Peyer's patch (tissue), 4 donors: Measurements from ENCODE around the gene XYLB.

ENCODE experiments used
- CTCF ChIP-seq, 6 experiments: fragments of 450-650 bp in 4 of 6; fragments of 200-600 bp in 2 of 6; sonication (generic) in 1 of 6; IDR thresholded peaks; one replicate each; pipeline ENCODE4 v1.5.1; 2017 to 2019; ENCODE audit warnings: antibody characterized with exemption in 6 of 6, mild to moderate bottlenecking in 3 of 6, moderate library complexity in 1 of 6
- POLR2A ChIP-seq, 2 donors: fragments of 450-650 bp; IDR thresholded peaks; one replicate each; pipeline ENCODE4 v1.5.1; 2017; ENCODE audit warnings: antibody characterized with exemption in 2 of 2, mild to moderate bottlenecking in 2 of 2, moderate library complexity in 2 of 2

GRCh38 chr3:38331257-38332022 lies 15.1 kb upstream of the XYLB start:
- TF ChIP-seq CTCF (IDR thresholded peaks at IDR 0.05) (no peak), POLR2A (IDR thresholded peaks at IDR 0.05) (no peak)
